Rectal smooth muscle tissue (tissue), 1 donor: Measurements from ENCODE around the gene RUSC1.
"Not testable (repeated sequence)": the region's sequence is repeated elsewhere in the genome, so short reads cannot be mapped to it uniquely, and the experiment has no call there.

Experiments
- H3K27ac ChIP-seq: one replicate; pipeline ENCODE4 v1.7.0; 2013; ENCODE audit warnings: low read depth, low read length, inconsistent platforms
- H3K27me3 ChIP-seq: one replicate; pipeline ENCODE4 v1.7.0; 2013; ENCODE audit warnings: low read length; ENCODE audit not compliant: control insufficient read depth, insufficient read depth
- H3K36me3 ChIP-seq: one replicate; pipeline ENCODE4 v1.7.0; 2013; ENCODE audit warnings: low read length; ENCODE audit not compliant: control insufficient read depth, insufficient read depth
- H3K4me1 ChIP-seq: one replicate; pipeline ENCODE4 v1.7.0; 2013; ENCODE audit warnings: low read length; ENCODE audit not compliant: control insufficient read depth, insufficient read depth
- H3K4me3 ChIP-seq: one replicate; pipeline ENCODE4 v1.7.0; 2013; ENCODE audit warnings: low read length
- H3K9ac ChIP-seq: one replicate; pipeline ENCODE4 v1.7.0; 2013; ENCODE audit warnings: low read length

RUSC1 gene

GRCh38 chr1:155285631-155286044 lies 35.1 kb upstream of the RUSC1 start:
- H3K9ac ChIP-seq, result no peak overlapping the region
- H3K4me3 ChIP-seq, result no peak overlapping the region
- H3K27ac ChIP-seq, result no peak overlapping the region
- H3K36me3 ChIP-seq, result no peaks in the 10 kb centered on the region
- H3K4me1 ChIP-seq, result no peaks in the 10 kb centered on the region
- H3K27me3 ChIP-seq, result no peaks in the 10 kb centered on the region

- H3K9ac ChIP-seq, result no peak overlapping the region
- H3K27me3 ChIP-seq, result no peaks in the 10 kb centered on the region
- H3K36me3 ChIP-seq, result no peaks in the 10 kb centered on the region
- no peak overlapping the region for H3K4me3 ChIP-seq
- H3K4me1 ChIP-seq, result no peaks in the 10 kb centered on the region
- H3K27ac ChIP-seq, result no peak overlapping the region
Observed at GRCh38 chr1:155286544-155286943, 34.1 kb upstream of the RUSC1 start.

- Histone ChIP-seq H3K4me3 (no peak overlapping the region), H3K36me3 (no peaks in the 10 kb centered on the region)
Observed at GRCh38 chr1:155287987-155288543, 32.6 kb upstream of the RUSC1 start.

DNA sequence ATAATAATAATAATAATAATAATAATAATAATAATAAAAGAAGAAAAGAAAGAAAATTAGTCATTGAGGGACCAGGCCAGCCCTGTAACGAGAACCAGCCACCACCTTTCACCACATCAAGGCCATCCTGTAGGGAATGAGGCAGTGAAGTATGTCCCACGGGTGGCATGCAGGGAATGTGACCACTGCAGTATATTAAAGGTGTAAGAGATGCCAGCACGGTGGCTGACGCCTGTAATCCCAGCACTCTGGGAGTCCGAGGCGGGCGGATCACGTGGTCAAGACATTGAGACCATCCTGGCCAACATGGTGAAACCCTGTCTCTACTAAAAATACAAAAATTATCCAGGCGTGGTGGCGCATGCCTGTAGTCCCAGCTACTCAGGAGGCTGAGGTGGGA lies 29.7 kb upstream of the RUSC1 start:
- not testable (repeated sequence) for H3K4me1 ChIP-seq, H3K27me3 ChIP-seq, H3K36me3 ChIP-seq, H3K27ac ChIP-seq, H3K4me3 ChIP-seq, H3K9ac ChIP-seq

More at GRCh38 chr1:155287987-155288543, 32.6 kb upstream of the RUSC1 start:
- H3K27ac ChIP-seq, result no peak overlapping the region
- no peaks in the 10 kb centered on the region for H3K4me1 ChIP-seq
- H3K9ac ChIP-seq, result no peak overlapping the region
- no peaks in the 10 kb centered on the region for H3K27me3 ChIP-seq

- Histone ChIP-seq H3K27me3 (peaks cover 8% of the 10 kb centered on the region), H3K4me1 (no peaks in the 10 kb centered on the region), H3K36me3 (no peaks in the 10 kb centered on the region), H3K9ac (no peak overlapping the region), H3K27ac (no peak overlapping the region), H3K4me3 (no peak overlapping the region)
Observed at GRCh38 chr1:155293086-155293749, 27.5 kb upstream of the RUSC1 start.

DNA sequence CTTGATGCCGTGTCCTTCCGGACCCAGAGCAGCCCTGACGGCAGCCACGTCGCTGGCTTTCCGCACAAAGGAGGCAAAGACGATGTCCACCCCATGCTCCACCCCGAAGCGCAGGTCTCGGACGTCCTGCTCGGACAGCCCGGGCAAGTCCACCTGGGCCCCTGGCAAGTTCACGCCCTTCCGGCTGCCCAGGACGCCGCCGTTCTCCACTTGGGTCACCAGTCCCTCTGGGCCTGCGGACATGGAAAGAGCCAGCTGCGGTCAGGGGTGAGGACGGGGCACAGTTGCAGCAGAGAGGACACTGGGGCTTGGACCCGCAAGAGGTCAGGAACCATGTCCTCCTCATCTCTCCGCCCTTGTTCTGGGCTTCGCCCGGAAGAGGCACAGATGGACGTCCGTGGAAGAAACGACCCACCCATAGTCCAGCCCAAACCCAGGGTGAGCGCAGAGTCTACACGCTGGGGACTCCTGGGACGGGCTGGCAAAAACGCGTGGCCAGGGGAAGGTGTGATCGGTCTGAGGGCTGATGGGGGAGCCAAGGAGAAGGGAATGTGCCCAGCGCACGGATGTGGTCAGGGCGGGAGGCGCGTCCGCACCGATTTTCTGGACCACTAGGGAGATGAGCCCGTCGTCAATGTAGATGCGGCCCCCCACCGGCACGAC lies 26.0 kb upstream of the RUSC1 start:
- H3K4me3 ChIP-seq, result no peak overlapping the region
- peaks cover 8% of the 10 kb centered on the region for H3K27me3 ChIP-seq
- no peak overlapping the region for H3K9ac ChIP-seq
- H3K36me3 ChIP-seq, result no peaks in the 10 kb centered on the region
- no peak overlapping the region for H3K27ac ChIP-seq
- no peaks in the 10 kb centered on the region for H3K4me1 ChIP-seq

DNA sequence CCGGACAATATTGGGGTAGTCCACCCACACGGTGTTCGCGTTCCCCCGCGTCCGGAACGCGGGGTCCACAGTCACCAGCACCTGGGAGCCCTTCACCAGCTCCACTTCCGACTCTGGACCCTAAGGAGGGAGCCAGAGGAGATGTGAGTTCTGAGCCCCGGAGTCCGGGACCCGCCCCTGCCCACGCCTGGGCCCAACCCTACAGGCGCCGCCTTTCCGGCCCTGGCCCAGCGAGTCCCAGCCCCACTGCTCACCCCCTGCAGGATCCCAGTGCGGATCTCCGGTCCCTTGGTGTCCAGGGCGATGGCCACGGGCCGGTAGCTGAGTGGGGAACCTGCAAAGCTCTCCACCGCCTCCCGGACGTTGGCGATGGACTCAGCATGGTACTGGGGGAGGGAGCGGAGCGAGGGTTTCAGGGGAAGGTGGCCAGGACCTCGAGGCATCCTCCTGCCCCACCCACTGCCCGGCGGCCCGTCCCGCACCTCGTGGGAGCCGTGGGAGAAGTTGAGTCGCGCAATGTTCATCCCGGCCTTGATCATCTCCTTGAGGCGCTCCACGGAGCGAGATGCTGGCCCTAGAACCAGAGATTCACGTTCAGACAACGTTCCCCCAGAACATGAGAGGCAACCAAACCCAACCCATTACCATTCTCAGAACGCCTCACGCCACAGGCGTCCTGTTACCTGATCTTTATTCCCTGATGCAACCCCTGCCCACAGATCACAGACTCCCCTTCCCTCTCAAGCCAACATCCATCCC lies 25.3 kb upstream of the RUSC1 start:
- no peak overlapping the region for H3K4me3 ChIP-seq
- no peak overlapping the region for H3K9ac ChIP-seq
- peaks cover 8% of the 10 kb centered on the region for H3K27me3 ChIP-seq
- no peaks in the 10 kb centered on the region for H3K4me1 ChIP-seq
- H3K36me3 ChIP-seq, result no peaks in the 10 kb centered on the region
- no peak overlapping the region for H3K27ac ChIP-seq

GRCh38 chr1:155295942-155296267 lies 24.8 kb upstream of the RUSC1 start:
- H3K9ac ChIP-seq, result no peak overlapping the region
- H3K4me3 ChIP-seq, result no peak overlapping the region
- H3K27ac ChIP-seq, result no peak overlapping the region
- H3K27me3 ChIP-seq, result peaks cover 8% of the 10 kb centered on the region
- H3K4me1 ChIP-seq, result no peaks in the 10 kb centered on the region
- no peaks in the 10 kb centered on the region for H3K36me3 ChIP-seq

DNA sequence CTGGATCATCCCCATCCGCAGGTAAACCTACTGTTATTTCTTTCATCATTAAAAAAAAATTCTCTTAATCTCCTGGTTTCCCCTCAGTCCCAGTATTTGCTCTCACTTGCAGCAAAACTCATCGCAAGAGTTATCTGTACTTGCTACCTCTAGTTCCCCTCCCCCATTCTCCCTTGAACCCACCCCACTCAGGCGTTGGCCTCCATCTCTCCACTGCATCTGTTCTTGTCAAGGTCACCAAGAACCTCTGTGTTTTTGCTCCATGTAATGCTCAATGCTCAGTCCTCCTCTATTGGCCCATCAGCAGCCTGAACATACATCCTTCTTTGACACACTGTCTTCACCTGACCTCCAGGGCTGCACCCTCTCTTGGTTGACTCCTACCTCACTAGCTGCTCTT lies 24.0 kb upstream of the RUSC1 start:
- H3K27ac ChIP-seq, result no peak overlapping the region
- H3K4me3 ChIP-seq, result no peak overlapping the region
- H3K9ac ChIP-seq, result no peak overlapping the region
- no peaks in the 10 kb centered on the region for H3K4me1 ChIP-seq
- no peaks in the 10 kb centered on the region for H3K36me3 ChIP-seq
- peaks cover 8% of the 10 kb centered on the region for H3K27me3 ChIP-seq

- H3K4me3 ChIP-seq, result no peak overlapping the region
- no peaks in the 10 kb centered on the region for H3K36me3 ChIP-seq
- no peak overlapping the region for H3K27ac ChIP-seq
- H3K27me3 ChIP-seq, result peaks cover 8% of the 10 kb centered on the region
- no peak overlapping the region for H3K9ac ChIP-seq
- H3K4me1 ChIP-seq, result no peaks in the 10 kb centered on the region
Observed at GRCh38 chr1:155297384-155297783, 23.3 kb upstream of the RUSC1 start.

GRCh38 chr1:155300024-155300423 lies 20.7 kb upstream of the RUSC1 start:
- Histone ChIP-seq H3K36me3 (no peaks in the 10 kb centered on the region), H3K27ac (no peak overlapping the region), H3K4me3 (no peak overlapping the region), H3K27me3 (peaks cover 5% of the 10 kb centered on the region), H3K9ac (no peak overlapping the region), H3K4me1 (no peaks in the 10 kb centered on the region)

DNA sequence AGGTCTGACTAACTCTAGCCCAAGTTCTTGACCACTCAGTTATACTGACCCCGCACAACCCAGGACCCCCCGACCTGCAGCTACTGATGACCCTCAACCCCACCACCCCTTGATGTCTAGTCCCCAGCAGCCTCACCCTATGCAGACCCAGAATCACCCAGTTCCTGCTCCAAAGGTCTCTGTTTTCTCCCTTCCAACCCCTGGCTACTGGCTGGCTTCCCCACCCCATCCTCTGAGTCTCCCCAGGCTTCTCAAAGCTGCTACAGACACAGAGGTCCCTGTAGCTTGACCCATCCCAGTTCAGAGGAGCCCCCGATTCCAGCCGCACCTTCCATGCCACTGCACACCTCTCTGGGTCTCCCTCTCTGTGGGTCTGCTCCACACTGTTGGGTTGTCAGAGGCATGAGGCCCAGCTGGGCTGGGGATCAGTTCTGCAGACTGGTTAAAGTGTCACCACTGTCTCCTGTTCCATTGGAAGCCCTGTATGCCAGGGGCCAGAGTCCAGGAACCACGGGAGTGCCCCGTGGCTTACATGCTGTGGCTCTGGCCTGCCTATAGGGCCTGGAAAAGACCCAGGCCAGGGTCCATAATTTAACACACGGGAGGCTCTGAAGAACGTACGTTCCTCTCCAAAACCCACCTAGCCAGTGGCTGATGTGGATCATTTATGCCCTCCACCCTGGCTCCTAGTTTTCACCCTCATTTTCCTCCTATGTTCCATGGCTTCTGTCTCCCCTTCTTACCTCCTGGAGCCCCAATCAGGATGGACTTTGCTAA lies 20.0 kb upstream of the RUSC1 start:
- H3K27me3 ChIP-seq, result peaks cover 3% of the 10 kb centered on the region
- H3K4me1 ChIP-seq, result no peaks in the 10 kb centered on the region
- no peak overlapping the region for H3K4me3 ChIP-seq
- no peaks in the 10 kb centered on the region for H3K36me3 ChIP-seq
- no peak overlapping the region for H3K27ac ChIP-seq
- no peak overlapping the region for H3K9ac ChIP-seq
